Loucy (cell line): ENCODE measurements around the gene CEP83.

Experiments used
- H2AFZ ChIP-seq: fragments of 200-600 bp; sonication (generic); 2 replicates; pipeline ENCODE4 v1.6.0; 2016; ENCODE audit warnings: antibody characterized with exemption, mild to moderate bottlenecking, low read length, moderate library complexity
- H3F3A ChIP-seq: fragments of 200-600 bp; 2 replicates; pipeline ENCODE4 v1.6.0; 2016; ENCODE audit warnings: antibody characterized with exemption, low read depth, mild to moderate bottlenecking
- H3K27me3 ChIP-seq: fragments of 200-600 bp; sonication (generic); 2 replicates; pipeline ENCODE4 v1.6.1; 2014; ENCODE audit warnings: low read length, mild to moderate bottlenecking; ENCODE audit not compliant: insufficient read depth, poor library complexity, severe bottlenecking
- H3K36me3 ChIP-seq: fragments of 200-600 bp; sonication (generic); 2 replicates; pipeline ENCODE4 v1.6.1; 2016; ENCODE audit warnings: low read length; ENCODE audit not compliant: insufficient read depth
- H3K4me1 ChIP-seq: fragments of 200-600 bp; sonication (generic); 2 replicates; pipeline ENCODE4 v1.5.1; 2014; ENCODE audit warnings: low read length, mild to moderate bottlenecking; ENCODE audit not compliant: insufficient read depth, poor library complexity, severe bottlenecking
- H3K4me2 ChIP-seq: fragments of 200-600 bp; sonication (generic); 2 replicates; pipeline ENCODE4 v1.6.0; 2014; ENCODE audit warnings: antibody characterized with exemption, low read length, low read depth, mild to moderate bottlenecking; ENCODE audit not compliant: poor library complexity, severe bottlenecking
- H3K4me3 ChIP-seq: fragments of 200-600 bp; sonication (generic); 2 replicates; pipeline ENCODE4 v1.5.1; 2014; ENCODE audit warnings: low read length, mild to moderate bottlenecking, mixed read lengths; ENCODE audit not compliant: poor library complexity, severe bottlenecking
- H3K79me2 ChIP-seq: fragments of 200-600 bp; sonication (generic); 2 replicates; pipeline ENCODE4 v1.6.1; 2014; ENCODE audit warnings: low read length; ENCODE audit not compliant: insufficient read depth
- H3K9ac ChIP-seq: fragments of 200-600 bp; sonication (generic); 2 replicates; pipeline ENCODE4 v1.6.0; 2014; ENCODE audit warnings: mild to moderate bottlenecking, low read depth, low read length, moderate library complexity; ENCODE audit not compliant: poor library complexity, severe bottlenecking
- H3K9me2 ChIP-seq: fragments of 200-600 bp; sonication (generic); replicated peaks from 2 replicates; pipeline ENCODE4 v1.6.1; 2016; ENCODE audit warnings: low read depth, low read length, mixed read lengths
- H3K9me3 ChIP-seq: fragments of 200-600 bp; sonication (generic); 2 replicates; pipeline ENCODE4 v1.6.1; 2014; ENCODE audit warnings: mild to moderate bottlenecking, antibody characterized with exemption, low read length, low read depth; ENCODE audit not compliant: insufficient read depth
- H4K20me1 ChIP-seq: fragments of 200-600 bp; sonication (generic); 2 replicates; pipeline ENCODE4 v1.6.0; 2014; ENCODE audit warnings: antibody characterized with exemption, low read length, mild to moderate bottlenecking; ENCODE audit not compliant: insufficient read depth, poor library complexity, severe bottlenecking
- CTCF ChIP-seq: fragments of 200-600 bp; sonication (generic); conservative IDR thresholded peaks from 2 replicates; pipeline ENCODE4 v1.5.1; 2014; ENCODE audit warnings: mild to moderate bottlenecking, antibody characterized with exemption, low read length
- EZH2phosphoT487 ChIP-seq: fragments of 200-600 bp; IDR thresholded peaks from 2 replicates; pipeline ENCODE4 v1.6.1; 2018; ENCODE audit warnings: antibody characterized with exemption, mild to moderate bottlenecking, moderate library complexity, borderline replicate concordance

The CEP83 gene

GRCh38 chr12:94418517-94418916, 41.1 kb downstream of the CEP83 start:
- Histone ChIP-seq H3F3A (no peaks in the 10 kb centered on the region), H3K27me3 (no peaks in the 10 kb centered on the region), H4K20me1 (no peaks in the 10 kb centered on the region), H3K9me3 (peaks cover 27% of the 10 kb centered on the region), H3K4me3 (no peak overlapping the region), H3K36me3 (peaks cover under 1% of the 10 kb centered on the region; the same call in 1 of the 2 replicates), H3K9ac (no peak overlapping the region), H3K79me2 (peaks cover 32% of the 10 kb centered on the region), H3K4me2 (no peak overlapping the region), H3K9me2 (no peaks in the 10 kb centered on the region), H3K4me1 (peaks cover 15% of the 10 kb centered on the region), H2AFZ (no peak overlapping the region)
- TF ChIP-seq EZH2phosphoT487 (no peak), CTCF (no peak)

GRCh38 chr12:94416613-94417012, 43.1 kb downstream of the CEP83 start:
- Histone ChIP-seq H3K9me2 (no peaks in the 10 kb centered on the region), H3K79me2 (peaks cover 23% of the 10 kb centered on the region), H3F3A (no peaks in the 10 kb centered on the region), H3K4me3 (no peak overlapping the region), H3K9me3 (peaks cover 11% of the 10 kb centered on the region; the same call in 1 of the 2 replicates), H3K4me2 (no peak overlapping the region), H3K9ac (no peak overlapping the region), H3K36me3 (no peaks in the 10 kb centered on the region), H4K20me1 (no peaks in the 10 kb centered on the region), H3K4me1 (peaks cover 15% of the 10 kb centered on the region), H2AFZ (no peak overlapping the region), H3K27me3 (no peaks in the 10 kb centered on the region)
- no peak for TF ChIP-seq CTCF
- no peak for TF ChIP-seq EZH2phosphoT487

GRCh38 chr12:94415066-94415465, 44.6 kb downstream of the CEP83 start:
- no peaks in the 10 kb centered on the region for H3K9me2 ChIP-seq
- no peak overlapping the region for H2AFZ ChIP-seq
- no peak overlapping the region for H3K9ac ChIP-seq
- H3K4me2 ChIP-seq: no peak overlapping the region
- H3K36me3 ChIP-seq: peaks cover 10% of the 10 kb centered on the region; the same call in 1 of the 2 replicates
- TF ChIP-seq CTCF (no peak), EZH2phosphoT487 (no peak)
- no peaks in the 10 kb centered on the region for H3F3A ChIP-seq
- H3K9me3 ChIP-seq: peaks cover 8% of the 10 kb centered on the region; the same call in 1 of the 2 replicates
- peaks cover 15% of the 10 kb centered on the region for H3K4me1 ChIP-seq
- H3K27me3 ChIP-seq: no peaks in the 10 kb centered on the region
- no peak overlapping the region for H3K4me3 ChIP-seq
- H4K20me1 ChIP-seq: no peaks in the 10 kb centered on the region
- peaks cover 23% of the 10 kb centered on the region for H3K79me2 ChIP-seq
